Cardiac fibroblast (primary cell): Measurements from ENCODE around the gene HHIP.

Source experiments
- DNase-seq, 2 donors: peaks; one replicate each; pipeline versions ENCODE4 v3.0.0 to v3.0.0-alpha.2; 2010; ENCODE audit warnings: low read depth in 2 of 2
- H3K4me3 ChIP-seq, 2 donors: replicated peaks in 1 of 2; 1 replicate in 1 of 2; 2 replicates in 1 of 2; pipeline ENCODE4 v1.5.1; 2011; ENCODE audit warnings: low read depth in 2 of 2, low read length in 2 of 2, mild to moderate bottlenecking in 2 of 2, moderate library complexity in 1 of 2
- TF ChIP-seq, protein P1 (sequence below): IDR thresholded peaks from one replicate; pipeline ENCODE4 v1.5.1; 2011; ENCODE audit warnings: low read depth, mild to moderate bottlenecking, low read length, inconsistent platforms

The HHIP gene

DNA sequence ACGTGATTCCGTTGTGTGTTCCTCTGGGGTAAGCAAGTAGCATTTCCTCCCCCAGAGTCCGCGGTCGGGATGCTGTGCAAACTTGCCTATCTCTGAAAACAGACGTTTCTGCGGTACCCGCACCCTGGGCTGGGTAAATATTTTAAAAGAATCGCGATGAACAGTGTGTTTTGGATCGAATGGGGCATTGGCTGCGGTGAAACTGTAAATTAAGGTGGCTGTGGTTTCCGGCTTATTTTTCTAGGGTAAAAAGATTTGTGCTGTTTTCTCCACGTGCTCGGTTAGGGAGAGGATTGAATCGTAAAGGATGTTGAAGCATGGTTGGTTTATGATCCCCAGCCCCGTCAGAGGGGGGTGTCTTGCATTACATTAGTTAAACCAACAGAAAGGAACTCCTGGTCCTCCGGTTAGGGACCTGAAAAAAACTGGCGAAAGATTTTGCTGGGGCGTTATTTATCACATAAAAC, 1.2 kb downstream of the HHIP start:
- DNase-seq: peak; percentile 76 to 80
- TF ChIP-seq, protein P1, sequence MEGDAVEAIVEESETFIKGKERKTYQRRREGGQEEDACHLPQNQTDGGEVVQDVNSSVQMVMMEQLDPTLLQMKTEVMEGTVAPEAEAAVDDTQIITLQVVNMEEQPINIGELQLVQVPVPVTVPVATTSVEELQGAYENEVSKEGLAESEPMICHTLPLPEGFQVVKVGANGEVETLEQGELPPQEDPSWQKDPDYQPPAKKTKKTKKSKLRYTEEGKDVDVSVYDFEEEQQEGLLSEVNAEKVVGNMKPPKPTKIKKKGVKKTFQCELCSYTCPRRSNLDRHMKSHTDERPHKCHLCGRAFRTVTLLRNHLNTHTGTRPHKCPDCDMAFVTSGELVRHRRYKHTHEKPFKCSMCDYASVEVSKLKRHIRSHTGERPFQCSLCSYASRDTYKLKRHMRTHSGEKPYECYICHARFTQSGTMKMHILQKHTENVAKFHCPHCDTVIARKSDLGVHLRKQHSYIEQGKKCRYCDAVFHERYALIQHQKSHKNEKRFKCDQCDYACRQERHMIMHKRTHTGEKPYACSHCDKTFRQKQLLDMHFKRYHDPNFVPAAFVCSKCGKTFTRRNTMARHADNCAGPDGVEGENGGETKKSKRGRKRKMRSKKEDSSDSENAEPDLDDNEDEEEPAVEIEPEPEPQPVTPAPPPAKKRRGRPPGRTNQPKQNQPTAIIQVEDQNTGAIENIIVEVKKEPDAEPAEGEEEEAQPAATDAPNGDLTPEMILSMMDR: no peak
- peak overlapping the region; percentile 73 to 74 for H3K4me3 ChIP-seq

DNA sequence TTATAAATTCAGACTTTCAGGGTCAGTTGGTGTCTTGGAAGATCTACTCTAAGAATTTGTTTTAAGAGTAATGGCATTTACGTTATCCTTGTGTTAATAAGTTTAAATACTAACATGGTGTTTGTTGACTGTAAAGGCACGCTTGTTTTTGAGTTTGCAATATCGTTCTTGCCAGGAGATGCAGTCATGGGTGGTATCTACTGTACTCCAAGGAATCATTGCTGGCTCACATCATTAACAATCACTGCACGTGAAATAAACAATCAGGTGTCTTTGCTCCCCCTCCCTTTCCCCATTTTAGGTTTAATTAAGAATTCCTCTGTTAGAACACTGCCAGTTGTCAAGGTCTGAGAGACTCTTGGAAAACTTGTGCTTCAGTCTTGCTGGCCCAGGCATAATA, 1.6 kb downstream of the HHIP start:
- TF ChIP-seq, protein P1: no peak
- peak overlapping the region; percentile 73 to 74 for H3K4me3 ChIP-seq
- peak in 1 of 2 donors; percentile 38 for DNase-seq

GRCh38 chr4:144648042-144648441, 2.1 kb downstream of the HHIP start:
- TF ChIP-seq, protein P1: no peak
- peak in 1 of 2 donors; percentile 41 for DNase-seq
- peak overlapping the region; percentile 73 to 74 for H3K4me3 ChIP-seq

DNA sequence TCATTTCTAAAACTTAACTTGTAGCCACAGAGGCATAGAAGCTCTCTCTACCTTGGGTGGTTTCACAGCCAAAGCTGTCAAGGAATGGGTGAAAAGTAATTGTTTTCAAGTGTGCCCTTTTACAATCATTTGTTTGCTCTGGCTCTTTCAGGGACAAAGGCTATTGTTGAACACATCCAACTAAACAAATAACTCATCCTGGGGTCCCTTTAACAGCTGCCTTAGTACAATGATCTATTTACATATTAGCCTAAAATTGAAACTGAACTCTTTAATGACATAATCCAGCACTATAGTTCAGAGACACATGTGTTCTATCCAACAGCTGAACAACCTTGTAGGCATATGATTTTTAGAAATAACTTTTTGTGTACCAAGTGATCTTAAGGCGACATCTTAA, 3.7 kb downstream of the HHIP start:
- TF ChIP-seq, protein P1: no peak
- peak in 1 of 2 donors; percentile 32 for DNase-seq
- peak overlapping the region in 1 of 2 donors; percentile 74 for H3K4me3 ChIP-seq

DNA sequence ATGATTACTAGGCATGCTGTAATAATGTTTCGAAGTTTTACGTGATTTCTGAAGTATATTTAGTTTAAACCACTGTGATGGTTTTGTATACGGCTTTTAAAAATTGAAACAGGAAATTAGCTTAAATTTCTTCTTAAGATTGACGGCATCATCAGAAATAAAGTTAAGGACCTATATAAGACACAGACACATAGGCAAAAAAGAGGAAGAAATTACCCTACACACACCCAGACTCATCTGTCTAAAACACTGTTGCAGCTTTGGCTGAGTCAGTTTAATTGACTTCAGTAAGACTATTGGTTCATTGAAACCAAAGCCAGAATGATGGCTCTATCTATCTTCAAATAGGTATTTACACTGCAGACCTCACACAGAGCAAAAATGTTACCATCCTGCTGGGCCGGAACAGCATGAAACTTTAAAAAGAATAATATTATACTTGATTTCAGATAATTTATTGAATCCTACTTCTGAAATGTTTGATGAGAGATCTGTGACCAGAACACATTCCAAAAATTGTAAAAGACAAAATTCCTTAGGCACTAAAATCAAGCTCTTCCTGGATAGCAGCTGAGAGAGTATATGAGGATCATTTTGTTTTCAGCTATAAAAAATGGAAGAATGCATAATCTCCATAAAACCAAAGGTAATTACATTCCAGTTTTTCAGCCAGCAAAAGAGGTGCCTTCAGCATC, 4.5 kb downstream of the HHIP start:
- H3K4me3 ChIP-seq: peak overlapping the region in 1 of 2 donors; percentile 74
- DNase-seq: no peak
- TF ChIP-seq, protein P1: no peak

GRCh38 chr4:144653781-144654545, 8.0 kb downstream of the HHIP start:
- H3K4me3 ChIP-seq: no peak overlapping the region
- TF ChIP-seq, protein P1: no peak
- DNase-seq: no peak
